KMS-11 (cell line): ENCODE measurements around the gene ZBTB7B.

Experiments used
- H2AFZ ChIP-seq: fragments of 200-600 bp; sonication (generic); 2 replicates; pipeline ENCODE4 v1.6.1; 2016; ENCODE audit warnings: antibody characterized with exemption, mixed run types, low read depth
- H3K27ac ChIP-seq: fragments of 200-600 bp; sonication (generic); 2 replicates; pipeline ENCODE4 v1.6.1; 2016; ENCODE audit warnings: mild to moderate bottlenecking, mixed run types
- H3K27me3 ChIP-seq: fragments of 200-600 bp; sonication (generic); 2 replicates; pipeline ENCODE4 v1.6.1; 2017; ENCODE audit warnings: mild to moderate bottlenecking, low read depth, mixed run types, moderate library complexity; ENCODE audit not compliant: insufficient read depth
- H3K36me3 ChIP-seq: fragments of 200-600 bp; sonication (generic); 2 replicates; pipeline ENCODE4 v1.6.1; 2017; ENCODE audit warnings: mild to moderate bottlenecking, mixed run types; ENCODE audit not compliant: insufficient read depth
- H3K4me1 ChIP-seq: fragments of 200-600 bp; sonication (generic); 2 replicates; pipeline ENCODE4 v1.6.1; 2016; ENCODE audit warnings: mild to moderate bottlenecking, low read depth, mixed run types; ENCODE audit not compliant: poor library complexity, severe bottlenecking
- H3K4me2 ChIP-seq: fragments of 200-600 bp; sonication (generic); 2 replicates; pipeline ENCODE4 v1.7.0; 2016; ENCODE audit warnings: mild to moderate bottlenecking, mixed run types
- H3K4me3 ChIP-seq: fragments of 200-600 bp; sonication (generic); IDR thresholded peaks from 2 replicates; pipeline ENCODE4 v1.6.1; 2017; ENCODE audit warnings: low read depth, low read length, mixed read lengths; ENCODE audit not compliant: insufficient read depth
- H3K79me2 ChIP-seq: fragments of 200-600 bp; sonication (generic); 2 replicates; pipeline ENCODE4 v1.6.1; 2016; ENCODE audit warnings: low read depth, mixed run types; ENCODE audit not compliant: insufficient read depth
- H3K9ac ChIP-seq: fragments of 200-600 bp; sonication (generic); 2 replicates; pipeline ENCODE4 v1.6.1; 2016; ENCODE audit warnings: mild to moderate bottlenecking, mixed run types
- H4K20me1 ChIP-seq: fragments of 200-600 bp; sonication (generic); 2 replicates; pipeline ENCODE4 v1.6.1; 2016; ENCODE audit warnings: mild to moderate bottlenecking, mixed run types; ENCODE audit not compliant: insufficient read depth
- CTCF ChIP-seq: fragments of 200-600 bp; sonication (generic); conservative IDR thresholded peaks from 2 replicates; pipeline ENCODE4 v1.6.1; 2017; ENCODE audit warnings: low read depth, mild to moderate bottlenecking, antibody characterized with exemption, low read length, moderate library complexity, mixed read lengths

ZBTB7B gene

GRCh38 chr1:155002464-155003226, at the start of gene ZBTB7B:
TSS of gene ZBTB7B (plus strand) at chr1:155002802. CDS start at chr1:155014661, 11,859 bp downstream.
- H2AFZ ChIP-seq: peak within 1 kb of the TSS; percentile 68
- H3K36me3 ChIP-seq: no peaks in the 10 kb centered on the region
- no peaks in the 10 kb centered on the region for H3K27me3 ChIP-seq
- H3K4me3 ChIP-seq: peak within 1 kb of the TSS; percentile 100
- peak within 1 kb of the TSS; percentile 85 for H3K9ac ChIP-seq
- peaks cover 54% of the 10 kb centered on the region for H3K4me1 ChIP-seq
- peak within 1 kb of the TSS; percentile 91 for H3K27ac ChIP-seq
- H4K20me1 ChIP-seq: no peaks in the 10 kb centered on the region
- peak within 1 kb of the TSS; percentile 89 for H3K4me2 ChIP-seq
- TF ChIP-seq CTCF: no peak
- peaks cover 50% of the 10 kb centered on the region for H3K79me2 ChIP-seq

- Histone ChIP-seq H3K4me3 (peak overlapping the region; percentile 3), H3K9ac (peak overlapping the region; percentile 60; the same call in 1 of the 2 replicates), H3K27ac (peak overlapping the region; percentile 80), H3K4me1 (peaks cover 69% of the 10 kb centered on the region), H3K27me3 (no peaks in the 10 kb centered on the region), H3K36me3 (no peaks in the 10 kb centered on the region), H2AFZ (no peak overlapping the region), H3K79me2 (peaks cover 32% of the 10 kb centered on the region), H4K20me1 (no peaks in the 10 kb centered on the region), H3K4me2 (peak overlapping the region; percentile 62)
- no peak for TF ChIP-seq CTCF
Observed at GRCh38 chr1:154953611-154954038, 49.0 kb upstream of the ZBTB7B start.

GRCh38 chr1:154954541-154954940, 48.1 kb upstream of the ZBTB7B start:
- no peaks in the 10 kb centered on the region for H3K27me3 ChIP-seq
- no peaks in the 10 kb centered on the region for H4K20me1 ChIP-seq
- no peak overlapping the region for H3K4me3 ChIP-seq
- H3K27ac ChIP-seq: peak overlapping the region; percentile 80
- peak overlapping the region; percentile 62 for H3K4me2 ChIP-seq
- H2AFZ ChIP-seq: peak overlapping the region; percentile 9; the same call in 1 of the 2 replicates
- H3K79me2 ChIP-seq: peaks cover 37% of the 10 kb centered on the region
- H3K9ac ChIP-seq: peak overlapping the region; percentile 60
- peaks cover 62% of the 10 kb centered on the region for H3K4me1 ChIP-seq
- no peaks in the 10 kb centered on the region for H3K36me3 ChIP-seq
- TF ChIP-seq CTCF: no peak

GRCh38 chr1:154955039-154955717, 47.4 kb upstream of the ZBTB7B start:
- H3K36me3 ChIP-seq: no peaks in the 10 kb centered on the region
- H3K27ac ChIP-seq: peak overlapping the region; percentile 80
- H3K4me3 ChIP-seq: peak overlapping the region; percentile 99
- peaks cover 67% of the 10 kb centered on the region for H3K4me1 ChIP-seq
- H3K27me3 ChIP-seq: no peaks in the 10 kb centered on the region
- H4K20me1 ChIP-seq: no peaks in the 10 kb centered on the region
- H2AFZ ChIP-seq: peak overlapping the region; percentile 17; the same call in 1 of the 2 replicates
- peak overlapping the region; percentile 62 for H3K4me2 ChIP-seq
- H3K79me2 ChIP-seq: peaks cover 42% of the 10 kb centered on the region
- no peak for TF ChIP-seq CTCF
- H3K9ac ChIP-seq: peak overlapping the region; percentile 60
